Common myeloid progenitor, CD34-positive (primary cell): ENCODE data around the gene AIM2.
A peak's percentile ranks its signal among the peaks of the same experiment; 100 is the strongest.
"Not testable (repeated sequence)": the region's sequence is repeated elsewhere in the genome, so short reads cannot be mapped to it uniquely, and the experiment has no call there.

Source experiments
- CTCF ChIA-PET: fragments of 350-600 bp; sonication (Branson Sonifier 250); formaldehyde crosslinking; loops from one replicate; lab custom pipeline; 2021; ENCODE audit warnings: antibody characterized with exemption; lab: Charles Lee
- POLR2A ChIA-PET: fragments of 350-600 bp; sonication (Branson Sonifier 250); formaldehyde crosslinking; loops from one replicate; lab custom pipeline; 2021; ENCODE audit warnings: antibody characterized with exemption; lab: Charles Lee
- DNase-seq, 3 donors: peaks; one replicate each; pipeline versions ENCODE4 v3.0.0 to v3.0.0-alpha.2; 2013
- H3K27ac ChIP-seq, 2 experiments: 1 replicate in 1 of 2; 2 replicates in 1 of 2; pipeline ENCODE4 v1.7.0; 2013; ENCODE audit warnings: inconsistent platforms in 2 of 2, low read length in 2 of 2, mild to moderate bottlenecking in 2 of 2, low read depth in 1 of 2, moderate library complexity in 1 of 2; ENCODE audit not compliant: severe bottlenecking in 2 of 2, insufficient read depth in 1 of 2, poor library complexity in 1 of 2
- H3K27me3 ChIP-seq, 5 experiments: replicated peaks in 2 of 5; 1 replicate in 3 of 5; 2 replicates in 2 of 5; pipeline versions ENCODE4 v1.6.1 to v1.7.0; 2013; ENCODE audit warnings: low read length in 4 of 5, mild to moderate bottlenecking in 2 of 5, moderate library complexity in 2 of 5, inconsistent platforms in 1 of 5; ENCODE audit not compliant: insufficient read depth in 5 of 5, control insufficient read depth in 4 of 5
- H3K36me3 ChIP-seq, 4 experiments: 1 replicate in 2 of 4; 2 replicates in 2 of 4; pipeline versions ENCODE4 v1.6.1 to v1.7.0; 2013; ENCODE audit warnings: low read length in 3 of 4, control low read depth in 1 of 4, mild to moderate bottlenecking in 1 of 4; ENCODE audit not compliant: control insufficient read depth in 4 of 4, insufficient read depth in 4 of 4
- H3K4me1 ChIP-seq, 4 experiments: 1 replicate in 3 of 4; 2 replicates in 1 of 4; pipeline versions ENCODE4 v1.6.1 to v1.7.1; 2013; ENCODE audit warnings: low read length in 3 of 4, mild to moderate bottlenecking in 3 of 4, control low read depth in 1 of 4, inconsistent platforms in 1 of 4, moderate library complexity in 1 of 4; ENCODE audit not compliant: control insufficient read depth in 4 of 4, insufficient read depth in 4 of 4; ENCODE audit errors: control extremely low read depth in 1 of 4
- H3K4me3 ChIP-seq, 7 experiments: 1 replicate in 4 of 7; 2 replicates in 3 of 7; pipeline versions ENCODE4 v1.5.1 to v1.7.0; 2013; ENCODE audit warnings: mild to moderate bottlenecking in 7 of 7, low read length in 6 of 7, moderate library complexity in 6 of 7, inconsistent platforms in 2 of 7, low read depth in 2 of 7, control low read depth in 1 of 7; ENCODE audit not compliant: insufficient read depth in 4 of 7, control insufficient read depth in 1 of 7; ENCODE audit errors: extremely low read depth in 1 of 7
- H3K9me3 ChIP-seq, 5 experiments: 1 replicate in 4 of 5; 2 replicates in 1 of 5; pipeline versions ENCODE4 v1.6.1 to v1.7.1; 2013; ENCODE audit warnings: low read length in 4 of 5, mild to moderate bottlenecking in 2 of 5, inconsistent platforms in 1 of 5, low read depth in 1 of 5, moderate library complexity in 1 of 5; ENCODE audit not compliant: control insufficient read depth in 4 of 5, insufficient read depth in 2 of 5; ENCODE audit errors: control extremely low read depth in 1 of 5
- WGBS: methylation state at CpG from one replicate; pipeline ENCODE4 v1.1.5; 2013; ENCODE audit not compliant: insufficient coverage; 5-methylcytosine and 5-hydroxymethylcytosine counted together

AIM2 gene

DNA sequence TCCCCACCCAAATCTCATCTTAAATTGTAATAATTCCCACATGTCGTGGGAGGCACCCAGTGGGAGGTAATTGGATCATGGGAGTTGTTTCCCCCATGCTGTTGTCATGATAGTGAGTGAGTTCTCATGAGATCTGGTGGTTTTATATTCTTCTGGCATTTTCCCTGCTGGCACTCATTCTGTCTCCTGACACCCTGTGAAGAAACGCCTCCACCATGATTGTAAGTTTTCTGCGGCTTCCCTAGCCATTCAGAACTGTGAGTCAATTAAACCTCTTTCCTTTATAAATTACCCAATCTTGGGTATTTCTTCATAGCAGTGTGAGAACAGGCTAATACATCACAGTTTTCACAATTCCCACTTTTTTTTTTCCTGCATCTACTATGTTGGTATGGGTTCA lies 26.5 kb upstream of the AIM2 start:
- WGBS = no CpG with 5 or more reads among the region's 3 CpGs

DNA sequence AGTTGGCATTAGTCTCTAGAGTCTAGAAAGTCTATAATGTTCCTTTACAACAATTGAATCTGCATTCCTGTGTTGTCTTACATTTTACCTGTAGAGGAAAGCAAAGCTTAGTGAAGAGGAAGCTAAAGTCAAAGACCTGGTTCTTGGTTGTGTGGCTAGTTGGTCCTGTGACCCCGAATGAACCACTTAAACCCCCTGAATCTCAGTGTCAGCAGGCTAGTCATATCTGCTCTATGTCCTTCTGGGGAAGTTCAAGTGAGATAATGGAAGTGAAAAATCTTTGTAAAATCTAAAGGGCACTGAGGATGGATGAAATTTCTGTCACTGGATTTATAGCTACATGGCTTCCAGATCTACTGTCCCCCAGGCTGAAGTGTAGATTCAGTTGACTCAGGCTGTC lies 24.0 kb upstream of the AIM2 start:
- WGBS = 83% methylated on average over 1 of the region's 1 CpG
- no peaks in the 10 kb centered on the region for H3K36me3 ChIP-seq
- H3K9me3 ChIP-seq = no peaks in the 10 kb centered on the region
- H3K4me1 ChIP-seq = no peaks in the 10 kb centered on the region
- no peaks in the 10 kb centered on the region for H3K27me3 ChIP-seq
- ChIA-PET CTCF (no interaction called here), POLR2A (no interaction called here)
- H3K4me3 ChIP-seq = no peak overlapping the region
- DNase-seq = no peak
- no peak overlapping the region for H3K27ac ChIP-seq

More for the DNA sequence above, 26.5 kb upstream of the AIM2 start:
- H3K27me3 ChIP-seq, H3K4me1 ChIP-seq, H3K9me3 ChIP-seq, H3K27ac ChIP-seq, H3K4me3 ChIP-seq, CTCF ChIA-PET, POLR2A ChIA-PET, DNase-seq, H3K36me3 ChIP-seq: not testable (repeated sequence)

DNA sequence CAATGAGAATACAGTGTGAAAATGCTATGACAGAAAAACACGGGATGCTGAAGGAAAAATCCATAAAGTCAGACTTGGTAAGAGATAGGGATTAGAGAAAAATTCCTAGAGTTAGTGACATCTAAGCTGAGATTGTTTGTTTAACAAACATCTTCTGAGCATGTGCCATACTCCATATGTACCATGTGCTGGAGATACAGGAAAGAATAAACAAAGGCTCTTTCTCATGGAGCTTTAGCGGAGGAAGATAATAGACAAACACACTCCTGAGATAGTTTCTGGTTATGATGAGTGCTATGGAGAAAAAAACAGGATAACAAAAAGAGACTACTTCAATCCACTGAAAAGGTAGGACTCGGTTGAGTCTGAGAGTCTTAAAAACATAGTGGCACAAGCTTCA lies 22.0 kb upstream of the AIM2 start:
- no peak for DNase-seq
- 100% methylated on average over 1 of the region's 3 CpGs for WGBS
- H3K4me3 ChIP-seq = no peak overlapping the region
- CTCF ChIA-PET = interaction anchor here (1.1 kb wide), 1 partner anchor 10 kb away, joined by 3 read pairs; no protein-coding TSS in a partner anchor
- H3K4me1 ChIP-seq = no peaks in the 10 kb centered on the region
- no peaks in the 10 kb centered on the region for H3K27me3 ChIP-seq
- H3K27ac ChIP-seq = no peak overlapping the region
- no peaks in the 10 kb centered on the region for H3K9me3 ChIP-seq
- H3K36me3 ChIP-seq = no peaks in the 10 kb centered on the region
- POLR2A ChIA-PET = no interaction called here

DNA sequence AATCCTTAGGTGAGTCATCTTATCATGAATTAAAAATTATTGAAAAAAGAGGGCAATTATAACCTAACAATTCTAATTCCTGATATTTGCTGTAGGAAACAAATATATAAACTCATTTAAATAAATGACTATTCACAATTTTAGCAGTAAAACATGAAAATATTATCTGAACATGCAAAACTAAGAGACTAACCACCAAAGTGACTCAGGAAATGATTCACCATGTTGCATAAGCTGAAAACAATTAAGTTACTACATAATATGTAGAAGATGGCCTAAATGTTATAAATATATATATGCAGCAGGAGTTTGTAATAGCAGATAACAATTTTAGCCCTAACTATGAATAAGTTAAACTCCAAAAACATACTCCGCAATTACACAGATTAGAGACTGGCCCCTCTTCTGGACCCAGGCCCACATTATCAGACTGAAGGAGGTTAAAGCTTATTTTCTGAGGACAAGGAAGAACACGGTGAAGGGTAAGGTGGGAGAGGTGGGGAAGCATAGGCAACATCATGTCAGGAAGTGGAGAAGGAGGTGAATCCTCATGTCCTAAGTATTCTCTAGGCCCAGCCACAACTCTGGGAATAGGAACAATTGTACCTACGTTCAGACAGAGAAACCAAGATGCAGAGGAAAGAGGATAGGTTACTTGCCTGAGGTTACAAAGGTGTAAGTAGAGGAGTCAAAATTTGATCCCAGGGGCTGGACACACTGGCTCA lies 15.6 kb upstream of the AIM2 start:
- WGBS = 84% methylated on average over 3 of the region's 3 CpGs
- CTCF ChIA-PET = no interaction called here

DNA sequence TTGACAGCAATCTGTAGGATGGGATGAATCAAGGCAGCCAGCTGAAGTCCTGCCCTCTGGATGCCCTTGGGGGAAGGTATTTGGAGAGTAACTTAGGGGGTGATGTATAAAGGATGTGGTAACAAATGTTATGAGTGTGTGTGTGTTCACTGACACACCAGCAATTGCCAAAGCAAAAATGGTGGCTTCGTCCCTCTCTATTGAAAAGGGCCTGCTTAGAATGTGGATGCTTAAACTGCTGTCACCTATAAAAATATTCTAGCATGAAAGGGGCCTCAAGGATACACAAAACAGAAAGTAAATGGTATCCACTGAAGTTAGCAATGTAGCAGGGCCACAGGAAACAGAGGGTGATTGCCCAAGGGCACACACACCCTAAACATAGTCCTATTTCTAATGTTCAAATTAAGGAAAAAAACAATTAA lies 15.1 kb upstream of the AIM2 start:
- POLR2A ChIA-PET = no interaction called here
- no peaks in the 10 kb centered on the region for H3K36me3 ChIP-seq
- H3K4me3 ChIP-seq = peak overlapping the region in 2 of 7 experiments; percentile 11 to 20
- DNase-seq = peak in 2 of 3 donors; percentile 69 to 77
- 100% methylated on average over 1 of the region's 1 CpG for WGBS
- H3K4me1 ChIP-seq = peaks cover 20 to 48% (median 29%) of the 10 kb centered on the region in 4 experiments
- H3K9me3 ChIP-seq = no peaks in the 10 kb centered on the region
- H3K27ac ChIP-seq = peak overlapping the region in 1 of 2 experiments; percentile 81
- no peaks in the 10 kb centered on the region for H3K27me3 ChIP-seq
- CTCF ChIA-PET = no interaction called here

More for the DNA sequence above, 15.6 kb upstream of the AIM2 start:
- Histone ChIP-seq H3K4me1 (peaks cover 20 to 43% (median 28%) of the 10 kb centered on the region in 4 experiments), H3K9me3 (no peaks in the 10 kb centered on the region), H3K27ac (peak overlapping the region in 1 of 2 experiments; percentile 81), H3K27me3 (no peaks in the 10 kb centered on the region), H3K36me3 (no peaks in the 10 kb centered on the region), H3K4me3 (peak overlapping the region in 3 of 7 experiments; percentile 29 to 51 (median 41))
- peak; percentile 59 to 90 (median 83) for DNase-seq
- POLR2A ChIA-PET = no interaction called here

DNA sequence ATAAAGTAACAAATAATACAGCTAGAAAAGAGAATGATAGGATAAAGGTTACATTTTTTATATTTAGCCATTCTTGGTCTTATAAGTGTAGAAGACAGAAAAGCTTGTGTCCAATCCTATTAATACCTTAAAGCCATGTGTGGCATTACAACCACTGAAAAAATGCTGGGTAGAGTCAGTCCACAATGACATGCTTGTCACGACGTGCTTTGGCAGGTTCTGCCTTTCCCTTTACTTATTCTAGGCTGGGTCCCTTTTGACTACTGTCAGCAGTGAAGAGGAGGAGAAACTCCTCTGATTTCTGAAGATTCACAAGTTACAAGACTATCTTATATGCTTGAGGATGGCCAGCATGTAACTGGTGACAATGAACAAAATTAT lies 14.6 kb upstream of the AIM2 start:
- Histone ChIP-seq H3K36me3 (no peaks in the 10 kb centered on the region), H3K4me3 (peak overlapping the region in 1 of 7 experiments; percentile 20), H3K9me3 (no peaks in the 10 kb centered on the region), H3K27me3 (no peaks in the 10 kb centered on the region), H3K4me1 (peaks cover 20 to 52% (median 29%) of the 10 kb centered on the region in 4 experiments), H3K27ac (no peak overlapping the region)
- CTCF ChIA-PET = interaction anchor here (1.1 kb wide), 1 partner anchor 21 kb away, joined by 3 read pairs; no protein-coding TSS in a partner anchor
- DNase-seq = no peak
- WGBS = 100% methylated on average over 2 of the region's 2 CpGs
- POLR2A ChIA-PET = no interaction called here
